VCaP (cell line): Measurements from ENCODE around the gene TMEM63B.
"Not testable (repeated sequence)": the region's sequence is repeated elsewhere in the genome, so short reads cannot be mapped to it uniquely, and the experiment has no call there.

Experiments
- H3K27ac ChIP-seq: fragments of 450-650 bp; 2 replicates; pipeline ENCODE4 v1.5.1; 2017
- CTCF ChIP-seq: fragments of 450-650 bp; conservative IDR thresholded peaks from 2 replicates; pipeline ENCODE4 v1.5.1; 2017; ENCODE audit warnings: mild to moderate bottlenecking, moderate library complexity

TMEM63B gene

GRCh38 chr6:44091981-44092884 lies 35.1 kb upstream of the TMEM63B start:
- no peak for TF ChIP-seq CTCF

GRCh38 chr6:44093066-44093465 lies 34.3 kb upstream of the TMEM63B start:
- no peak overlapping the region for H3K27ac ChIP-seq
- TF ChIP-seq CTCF = no peak

More at GRCh38 chr6:44091981-44092884, 35.1 kb upstream of the TMEM63B start:
- H3K27ac ChIP-seq = no peak overlapping the region

GRCh38 chr6:44093750-44094402 lies 33.5 kb upstream of the TMEM63B start:
- H3K27ac ChIP-seq = no peak overlapping the region
- no peak for TF ChIP-seq CTCF

GRCh38 chr6:44094403-44095242 lies 32.7 kb upstream of the TMEM63B start:
- no peak for TF ChIP-seq CTCF

GRCh38 chr6:44095243-44095623 lies 32.1 kb upstream of the TMEM63B start:
- not testable (repeated sequence) for H3K27ac ChIP-seq

More at GRCh38 chr6:44094403-44095242, 32.7 kb upstream of the TMEM63B start:
- H3K27ac ChIP-seq = no peak overlapping the region

GRCh38 chr6:44096612-44097011 lies 30.7 kb upstream of the TMEM63B start:
- H3K27ac ChIP-seq = no peak overlapping the region
- TF ChIP-seq CTCF = peak; percentile 89

GRCh38 chr6:44097782-44098317 lies 29.5 kb upstream of the TMEM63B start:
- no peak for TF ChIP-seq CTCF
- H3K27ac ChIP-seq = no peak overlapping the region
